ENCODE data around the gene GOLIM4. TPM values are rescaled to one million over a fixed set of nuclear protein-coding genes. Genes with fewer than 3 reads are reported as not detected.

Gene GOLIM4
- total RNA-seq, 1 donor from 2014 or later, result 35.9 TPM

GRCh38 chr3:168116279-168116678 is 20.6 kb upstream of the GOLIM4 start:
- H3K36me3 Mint-ChIP-seq (ENCODE audit: low read depth, unreplicated experiment), result no peaks in the 10 kb centered on the region
- no peak overlapping the region for H3K4me3 Mint-ChIP-seq (ENCODE audit: unreplicated experiment)
- no peaks in the 10 kb centered on the region for H3K9me3 Mint-ChIP-seq (ENCODE audit: unreplicated experiment)
- no peak for TF ChIP-seq CTCF (IDR thresholded peaks at IDR 0.05; ENCODE audit: unreplicated experiment)
- H3K4me1 Mint-ChIP-seq (ENCODE audit: unreplicated experiment), result peaks cover 19% of the 10 kb centered on the region
- H3K27ac Mint-ChIP-seq (ENCODE audit: unreplicated experiment), result no peak overlapping the region
- no peaks in the 10 kb centered on the region for H3K27me3 Mint-ChIP-seq (ENCODE audit: unreplicated experiment)
- DNase-seq (ENCODE audit: low spot score), result no peak

GRCh38 chr3:168113848-168114247 is 18.1 kb upstream of the GOLIM4 start:
- Mint-ChIP-seq H3K27me3 (ENCODE audit: unreplicated experiment) (no peaks in the 10 kb centered on the region), H3K4me1 (ENCODE audit: unreplicated experiment) (peaks cover 19% of the 10 kb centered on the region), H3K4me3 (ENCODE audit: unreplicated experiment) (no peak overlapping the region)

GRCh38 chr3:168112894-168113293 is 17.2 kb upstream of the GOLIM4 start:
- Mint-ChIP-seq H3K27me3 (ENCODE audit: unreplicated experiment) (no peaks in the 10 kb centered on the region), H3K9me3 (ENCODE audit: unreplicated experiment) (no peaks in the 10 kb centered on the region), H3K4me3 (ENCODE audit: unreplicated experiment) (no peak overlapping the region), H3K36me3 (ENCODE audit: low read depth, unreplicated experiment) (no peaks in the 10 kb centered on the region), H3K27ac (ENCODE audit: unreplicated experiment) (no peak overlapping the region), H3K4me1 (ENCODE audit: unreplicated experiment) (peaks cover 14% of the 10 kb centered on the region)
- no peak for TF ChIP-seq CTCF (IDR thresholded peaks at IDR 0.05; ENCODE audit: unreplicated experiment)
- no peak for DNase-seq (ENCODE audit: low spot score)

More at GRCh38 chr3:168113848-168114247, 18.1 kb upstream of the GOLIM4 start:
- H3K36me3 Mint-ChIP-seq (ENCODE audit: low read depth, unreplicated experiment), result no peaks in the 10 kb centered on the region
- peak; percentile 32 for TF ChIP-seq CTCF (IDR thresholded peaks at IDR 0.05; ENCODE audit: unreplicated experiment)
- no peak overlapping the region for H3K27ac Mint-ChIP-seq (ENCODE audit: unreplicated experiment)
- no peaks in the 10 kb centered on the region for H3K9me3 Mint-ChIP-seq (ENCODE audit: unreplicated experiment)
- DNase-seq (ENCODE audit: low spot score), result no peak

GRCh38 chr3:168104361-168104760 is 8.6 kb upstream of the GOLIM4 start:
- no peak overlapping the region for H3K4me3 Mint-ChIP-seq (ENCODE audit: unreplicated experiment)
- no peak overlapping the region for H3K27ac Mint-ChIP-seq (ENCODE audit: unreplicated experiment)
- DNase-seq (ENCODE audit: low spot score), result no peak
- no peak for TF ChIP-seq CTCF (IDR thresholded peaks at IDR 0.05; ENCODE audit: unreplicated experiment)
- no peaks in the 10 kb centered on the region for H3K9me3 Mint-ChIP-seq (ENCODE audit: unreplicated experiment)
- peaks cover 3% of the 10 kb centered on the region for H3K27me3 Mint-ChIP-seq (ENCODE audit: unreplicated experiment)
- H3K36me3 Mint-ChIP-seq (ENCODE audit: low read depth, unreplicated experiment), result no peaks in the 10 kb centered on the region
- peaks cover 7% of the 10 kb centered on the region for H3K4me1 Mint-ChIP-seq (ENCODE audit: unreplicated experiment)

- H3K36me3 Mint-ChIP-seq (ENCODE audit: low read depth, unreplicated experiment), result no peaks in the 10 kb centered on the region
- H3K27me3 Mint-ChIP-seq (ENCODE audit: unreplicated experiment), result peaks cover 3% of the 10 kb centered on the region
- H3K27ac Mint-ChIP-seq (ENCODE audit: unreplicated experiment), result no peak overlapping the region
- TF ChIP-seq CTCF (IDR thresholded peaks at IDR 0.05; ENCODE audit: unreplicated experiment), result no peak
- DNase-seq (ENCODE audit: low spot score), result no peak
- peaks cover 7% of the 10 kb centered on the region for H3K4me1 Mint-ChIP-seq (ENCODE audit: unreplicated experiment)
- no peaks in the 10 kb centered on the region for H3K9me3 Mint-ChIP-seq (ENCODE audit: unreplicated experiment)
- H3K4me3 Mint-ChIP-seq (ENCODE audit: unreplicated experiment), result no peak overlapping the region
Measured at GRCh38 chr3:168102735-168103410, 7.1 kb upstream of the GOLIM4 start.
